ENCODE measurements around the gene SLC2A8.

The SLC2A8 gene, protein sequence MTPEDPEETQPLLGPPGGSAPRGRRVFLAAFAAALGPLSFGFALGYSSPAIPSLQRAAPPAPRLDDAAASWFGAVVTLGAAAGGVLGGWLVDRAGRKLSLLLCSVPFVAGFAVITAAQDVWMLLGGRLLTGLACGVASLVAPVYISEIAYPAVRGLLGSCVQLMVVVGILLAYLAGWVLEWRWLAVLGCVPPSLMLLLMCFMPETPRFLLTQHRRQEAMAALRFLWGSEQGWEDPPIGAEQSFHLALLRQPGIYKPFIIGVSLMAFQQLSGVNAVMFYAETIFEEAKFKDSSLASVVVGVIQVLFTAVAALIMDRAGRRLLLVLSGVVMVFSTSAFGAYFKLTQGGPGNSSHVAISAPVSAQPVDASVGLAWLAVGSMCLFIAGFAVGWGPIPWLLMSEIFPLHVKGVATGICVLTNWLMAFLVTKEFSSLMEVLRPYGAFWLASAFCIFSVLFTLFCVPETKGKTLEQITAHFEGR

DNA sequence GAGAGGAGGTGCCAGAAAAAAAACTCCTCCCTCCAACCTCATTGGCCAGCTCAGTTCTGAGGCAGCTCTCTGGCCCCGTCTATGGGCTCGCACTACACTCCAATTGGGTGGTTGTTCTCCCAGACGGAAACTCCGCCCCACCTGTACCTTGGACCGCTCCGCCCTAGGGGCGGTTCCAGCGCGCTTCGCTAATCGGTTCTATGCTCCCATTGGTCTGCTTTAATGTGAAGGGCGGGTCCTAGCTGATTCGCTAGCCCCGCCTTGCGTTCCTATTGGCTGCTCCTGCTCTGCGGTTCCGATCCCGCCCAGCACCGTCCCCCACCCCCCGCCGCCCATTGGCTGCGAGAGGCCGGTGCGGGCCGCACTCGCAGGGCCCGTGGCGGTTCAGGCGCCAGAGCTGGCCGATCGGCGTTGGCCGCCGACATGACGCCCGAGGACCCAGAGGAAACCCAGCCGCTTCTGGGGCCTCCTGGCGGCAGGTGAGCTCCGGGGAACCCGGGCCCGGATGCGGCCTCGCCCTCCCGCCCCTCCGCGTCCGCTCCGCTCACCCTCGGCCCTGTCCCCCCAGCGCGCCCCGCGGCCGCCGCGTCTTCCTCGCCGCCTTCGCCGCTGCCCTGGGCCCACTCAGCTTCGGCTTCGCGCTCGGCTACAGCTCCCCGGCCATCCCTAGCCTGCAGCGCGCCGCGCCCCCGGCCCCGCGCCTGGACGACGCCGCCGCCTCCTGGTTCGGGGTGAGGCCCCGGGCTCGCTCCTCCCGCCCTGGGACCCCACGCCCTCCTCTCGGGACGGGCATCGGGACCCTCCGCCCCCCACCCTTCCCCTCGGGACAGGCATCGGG is at the start of gene SLC2A8:
TSS of gene SLC2A8 (plus strand) at position 362 of the 838 bp plus-strand sequence. CDS start at position 424, 62 bp downstream.
- peak; percentile 99 for DNase-seq

GRCh38 chr9:127347831-127348776 is 48.9 kb upstream of the SLC2A8 start:
- no peak for DNase-seq

DNA sequence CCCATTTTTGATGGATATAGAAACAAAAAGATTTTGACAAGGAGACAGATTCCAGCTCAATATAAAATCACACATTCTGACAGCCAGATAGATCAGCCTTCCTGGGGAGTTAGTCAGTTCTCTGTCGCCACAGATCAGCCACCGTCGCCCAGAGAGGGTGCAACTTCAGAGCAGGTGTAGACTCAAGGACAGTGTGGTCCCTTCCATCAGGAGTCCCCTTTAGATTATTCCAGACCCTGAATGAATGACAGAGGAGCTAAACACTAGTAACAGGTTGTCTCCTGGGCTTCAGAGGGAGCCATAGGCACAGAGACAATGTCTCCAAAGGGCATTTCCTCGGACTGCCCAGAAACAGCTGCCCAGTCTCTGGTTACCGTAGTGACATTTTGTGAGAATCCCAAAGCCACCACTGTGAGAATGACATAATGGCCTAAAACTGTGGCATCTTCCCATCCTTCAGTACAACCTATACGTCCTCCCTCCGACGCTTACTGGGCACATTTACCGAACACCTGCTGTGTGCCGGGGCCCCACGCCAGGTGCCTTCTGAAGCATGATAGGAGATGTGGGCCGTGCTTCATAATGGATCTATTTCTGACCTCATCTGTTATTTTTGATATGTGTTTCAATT is 47.4 kb upstream of the SLC2A8 start:
- DNase-seq: peak; percentile 82

GRCh38 chr9:127351182-127352166 is 45.5 kb upstream of the SLC2A8 start:
- peak; percentile 58 for DNase-seq

GRCh38 chr9:127353882-127354281 is 43.1 kb upstream of the SLC2A8 start:
- no peak for DNase-seq

DNA sequence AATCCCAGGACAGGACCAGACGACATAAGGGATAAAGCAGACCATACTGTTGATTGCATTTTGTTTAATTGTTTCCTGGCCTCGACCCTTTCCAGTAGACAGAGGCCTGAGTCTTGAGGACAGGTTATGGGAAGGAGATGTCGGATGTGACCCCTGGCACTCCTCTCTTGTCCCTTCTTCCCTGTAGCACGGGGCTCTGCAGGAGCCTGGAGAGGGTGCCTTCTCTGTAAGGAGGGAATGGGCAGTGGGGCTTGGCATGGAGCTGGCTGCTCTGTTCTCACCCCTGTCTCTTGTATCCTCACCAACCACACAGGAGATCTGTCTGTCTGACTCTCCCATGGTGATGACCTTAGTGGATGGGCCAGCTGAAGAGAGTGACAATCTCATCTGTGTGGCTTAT is 40.1 kb upstream of the SLC2A8 start:
- DNase-seq: no peak

DNA sequence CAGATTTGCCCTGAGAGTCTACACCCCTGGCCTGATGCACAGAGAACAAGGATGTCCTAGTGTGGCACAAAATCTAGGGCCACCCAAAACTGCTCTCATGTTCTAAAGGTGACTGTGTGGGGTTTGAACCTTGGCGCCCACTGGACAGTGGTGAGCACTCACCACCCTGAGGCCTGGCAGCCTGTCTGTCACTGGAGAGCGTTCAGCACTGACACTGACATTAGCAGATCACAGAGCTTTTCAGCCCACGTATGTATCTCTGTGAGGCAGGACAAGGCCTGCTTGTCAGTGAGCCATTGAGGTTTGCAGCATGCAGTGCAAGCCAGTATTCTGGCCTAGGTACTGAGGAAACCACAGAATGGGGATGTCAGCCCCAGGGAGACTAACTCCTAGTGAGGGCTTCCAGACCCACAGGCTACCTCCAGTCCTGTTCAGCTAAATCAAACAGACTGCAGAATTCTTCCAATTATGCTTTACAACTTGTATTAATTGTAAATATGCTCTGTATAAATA is 38.9 kb upstream of the SLC2A8 start:
- DNase-seq: no peak

GRCh38 chr9:127358770-127359169 is 38.2 kb upstream of the SLC2A8 start:
- no peak for DNase-seq

DNA sequence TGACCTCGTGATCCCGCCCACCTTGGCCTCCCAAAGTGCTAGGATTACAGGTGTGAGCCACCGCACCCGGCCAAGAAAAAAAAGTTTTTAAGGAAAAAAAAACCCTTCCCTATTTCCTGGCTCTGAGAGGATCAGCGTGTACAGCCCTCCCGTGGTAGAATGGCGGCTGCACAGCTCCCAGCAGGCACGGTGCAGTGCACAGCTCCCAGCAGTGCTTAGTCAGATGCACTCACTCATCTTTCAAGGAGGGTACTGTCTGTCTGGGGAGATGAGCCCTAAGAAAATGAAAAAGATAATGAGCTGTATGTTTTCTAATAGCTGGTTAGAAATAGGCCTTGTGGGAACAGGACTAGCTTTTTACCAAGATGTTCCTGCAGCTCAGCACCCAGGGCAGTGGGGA is 36.7 kb upstream of the SLC2A8 start:
- no peak for DNase-seq

DNA sequence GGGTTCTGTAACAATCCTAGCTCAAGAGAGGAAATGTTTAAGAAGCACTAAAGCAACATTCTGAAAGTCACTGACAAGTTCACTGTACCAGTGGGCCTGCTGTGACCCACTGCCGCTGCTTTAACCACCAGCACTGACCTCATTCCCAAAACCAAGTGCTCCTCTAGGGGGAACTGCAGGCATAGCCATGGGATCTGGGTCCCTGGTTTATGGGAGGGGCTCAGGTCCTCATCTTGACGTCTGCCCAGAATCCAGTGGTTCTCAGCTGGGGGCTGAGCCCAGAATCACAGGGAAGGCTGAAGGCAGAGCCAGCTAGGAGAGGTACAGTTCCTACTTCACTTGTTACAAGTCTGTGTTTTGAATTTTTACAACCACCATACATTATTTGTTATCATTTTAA is 36.1 kb upstream of the SLC2A8 start:
- no peak for DNase-seq

GRCh38 chr9:127361561-127361960 is 35.4 kb upstream of the SLC2A8 start:
- no peak for DNase-seq

- DNase-seq: no peak
These were observed 34.1 kb upstream of the SLC2A8 start for GRCh38 chr9:127362829-127363228.

DNA sequence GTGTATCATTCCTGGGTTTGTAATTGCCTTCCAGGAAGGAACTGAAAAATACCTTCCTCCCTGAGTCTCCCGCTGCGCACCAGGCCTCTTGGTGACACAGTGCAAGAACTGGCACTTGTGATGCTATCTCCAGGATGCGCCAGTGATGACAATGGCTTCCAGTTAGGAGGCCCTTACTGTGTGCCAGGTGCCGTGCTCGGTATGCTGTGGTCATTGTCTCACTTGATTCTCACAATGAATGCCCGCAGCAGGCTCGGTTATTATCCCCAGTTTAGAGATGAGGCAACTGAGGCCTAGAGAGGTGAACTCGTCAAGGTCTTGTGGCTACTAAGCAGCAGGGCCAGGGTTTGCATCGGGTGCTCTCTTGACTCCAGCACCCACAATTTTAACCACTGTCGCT is 31.5 kb upstream of the SLC2A8 start:
- DNase-seq: no peak

- DNase-seq: no peak
These were observed 30.4 kb upstream of the SLC2A8 start for GRCh38 chr9:127366594-127366993.

DNA sequence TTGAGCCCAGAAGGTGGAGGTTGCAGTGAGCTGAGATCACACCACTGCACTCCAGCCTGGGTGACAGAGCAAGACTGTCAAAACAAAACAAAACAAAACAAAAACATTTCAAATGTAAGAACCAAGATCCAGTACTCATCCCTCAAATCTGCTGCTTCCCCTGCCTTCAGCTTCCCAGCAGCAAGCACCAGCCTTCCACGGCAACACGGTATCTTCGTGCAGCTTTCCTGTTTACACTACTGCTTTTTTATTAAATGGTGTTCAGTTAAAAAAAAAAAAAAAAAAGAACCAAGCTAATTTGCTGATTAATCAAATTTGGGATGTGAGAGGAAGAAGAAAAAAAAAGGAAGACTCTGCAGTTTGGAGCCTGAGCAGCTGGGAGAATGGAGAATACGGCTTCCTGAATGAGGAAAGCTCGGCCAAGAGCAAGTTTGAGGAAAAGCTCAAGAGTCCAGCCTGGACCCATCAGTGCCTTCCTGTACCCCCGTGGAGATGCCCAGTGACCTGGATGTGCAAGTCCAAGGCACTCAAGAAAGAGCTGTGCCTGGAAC is 28.0 kb upstream of the SLC2A8 start:
- no peak for DNase-seq

- no peak for DNase-seq
These were observed 27.5 kb upstream of the SLC2A8 start for GRCh38 chr9:127369428-127369827.

GRCh38 chr9:127370147-127370579 is 26.8 kb upstream of the SLC2A8 start:
- DNase-seq: no peak

DNA sequence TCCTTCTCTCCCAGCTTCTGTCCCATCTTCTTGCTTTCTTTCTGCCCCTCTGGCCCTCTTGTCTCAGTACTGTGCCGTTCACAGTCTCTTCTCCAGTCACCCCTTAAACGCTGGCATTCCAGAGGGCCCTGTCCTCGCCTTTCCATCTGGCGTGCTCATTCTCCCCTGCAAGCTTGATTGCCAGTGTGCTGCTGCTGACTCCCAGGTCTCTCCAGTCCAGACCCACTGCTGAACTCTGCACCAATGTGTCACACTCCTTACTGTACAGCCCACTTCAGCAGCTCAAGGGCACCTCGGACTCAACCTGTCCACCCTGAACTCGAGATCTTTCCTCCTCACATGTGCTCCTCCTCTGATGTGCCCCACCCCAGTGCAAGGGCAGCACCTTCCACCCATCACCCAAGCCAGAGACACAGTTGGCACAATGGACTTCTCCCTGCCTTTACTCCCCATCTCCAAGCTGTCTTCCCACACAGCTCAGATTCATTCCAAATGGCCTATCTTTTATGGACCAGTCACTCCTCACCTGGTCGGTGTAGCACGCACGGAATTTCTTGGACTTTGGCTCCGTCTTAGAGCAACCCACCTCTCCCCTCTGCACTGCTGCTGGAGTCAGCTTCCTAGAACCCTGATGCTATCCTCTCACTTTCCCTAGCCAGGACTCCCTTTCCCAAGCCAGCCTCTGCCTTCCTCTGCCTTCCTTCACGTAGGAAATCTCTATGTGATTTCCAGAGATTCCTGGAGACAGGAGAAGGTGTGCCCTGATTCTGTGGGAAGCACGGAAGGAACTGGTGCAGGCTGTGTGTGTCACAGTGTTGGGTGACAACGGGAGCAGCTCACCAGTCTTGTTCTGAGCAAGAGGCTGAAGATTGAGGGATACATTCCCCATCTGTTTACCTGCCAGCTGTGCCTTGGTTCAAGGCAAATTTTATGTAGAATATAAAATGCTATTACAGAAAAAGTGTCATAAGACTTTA is 26.0 kb upstream of the SLC2A8 start:
- no peak for DNase-seq

GRCh38 chr9:127380479-127380878 is 16.5 kb upstream of the SLC2A8 start:
- DNase-seq: no peak

Measured in NCI-H146 (cell line).